Peyer's patch (tissue), 4 donors: ENCODE measurements around the gene CHRNA1.

Source experiments
- CTCF ChIP-seq, 6 experiments: fragments of 450-650 bp in 4 of 6; fragments of 200-600 bp in 2 of 6; sonication (generic) in 1 of 6; IDR thresholded peaks; one replicate each; pipeline ENCODE4 v1.5.1; 2017 to 2019; ENCODE audit warnings: antibody characterized with exemption in 6 of 6, mild to moderate bottlenecking in 3 of 6, moderate library complexity in 1 of 6
- POLR2A ChIP-seq, 2 donors: fragments of 450-650 bp; IDR thresholded peaks; one replicate each; pipeline ENCODE4 v1.5.1; 2017; ENCODE audit warnings: antibody characterized with exemption in 2 of 2, mild to moderate bottlenecking in 2 of 2, moderate library complexity in 2 of 2

- TF ChIP-seq CTCF (IDR thresholded peaks at IDR 0.05) = peak; percentile 64 to 79 (median 68)
- TF ChIP-seq POLR2A (IDR thresholded peaks at IDR 0.05) = no peak
These were observed 15.3 kb downstream of the CHRNA1 start for GRCh38 chr2:174748948-174749347.
